Gastrocnemius medialis (tissue), 4 donors: ENCODE data around the gene WIZ. TPM values are rescaled to one million over a fixed set of nuclear protein-coding genes. Genes with fewer than 3 reads are reported as not detected.

Source experiments
- ATAC-seq, 2 donors: fragments of 150-250 bp; one replicate each; pipeline ENCODE4 v1.9.1; 2016
- DNase-seq, 2 donors: peaks; one replicate each; pipeline ENCODE4 v3.0.0-alpha.2; 2019
- H3K27ac ChIP-seq, 4 donors: fragments of 200-600 bp; sonication (generic); 1 replicate in 1 of 4; 2 replicates in 3 of 4; pipeline ENCODE4 v1.5.1; 2016 to 2018; ENCODE audit warnings: mild to moderate bottlenecking in 2 of 4, moderate library complexity in 1 of 4
- H3K27me3 ChIP-seq, 3 donors: fragments of 200-600 bp; sonication (generic) in 2 of 3; 1 replicate in 1 of 3; 2 replicates in 2 of 3; pipeline versions ENCODE4 v1.5.1 to v1.6.0; 2016 to 2019; ENCODE audit warnings: mild to moderate bottlenecking in 1 of 3, moderate library complexity in 1 of 3
- H3K36me3 ChIP-seq, 2 donors: fragments of 200-600 bp; sonication (generic) in 1 of 2; one replicate each; pipeline ENCODE4 v1.5.1; 2017 to 2018
- H3K4me1 ChIP-seq, 2 donors: fragments of 200-600 bp; sonication (generic) in 1 of 2; one replicate each; pipeline ENCODE4 v1.5.1; 2016 to 2017; ENCODE audit warnings: mild to moderate bottlenecking in 2 of 2
- H3K4me3 ChIP-seq, 4 donors: fragments of 200-600 bp; sonication (generic) in 3 of 4; 1 replicate in 1 of 4; 2 replicates in 3 of 4; pipeline ENCODE4 v1.5.1; 2016 to 2019; ENCODE audit warnings: mild to moderate bottlenecking in 2 of 4
- H3K9me3 ChIP-seq, 3 donors: fragments of 200-600 bp; sonication (generic) in 2 of 3; 1 replicate in 1 of 3; 2 replicates in 2 of 3; pipeline ENCODE4 v1.5.1; 2016 to 2019
- POLR2A ChIP-seq, 2 donors: fragments of 450-650 bp; IDR thresholded peaks; one replicate each; pipeline ENCODE4 v1.6.1; 2017; ENCODE audit warnings: antibody characterized with exemption in 2 of 2, mild to moderate bottlenecking in 2 of 2, moderate library complexity in 2 of 2
- in situ Hi-C, 4 donors: fragments of 200-750 bp; cut with MboI; loops; one replicate each; pipeline versions ENCODE4 v1.15.0 to v1.8.0; 2017; ENCODE audit warnings: low sequenced_read_pairs in 4 of 4
- intact Hi-C: fragments of 100-400 bp; cut with DNase I; formaldehyde crosslinking; loops from one replicate; pipeline ENCODE4 v1.15.1; 2023; ENCODE audit warnings: low total_unique reads
- total RNA-seq, 4 donors: library from RNA; depleted of rRNA; stranded (reverse); fragments of >200 nt; gene quantifications; one replicate each; pipeline versions ENCODE4 v1.1.0 to v1.2.3, GENCODE V29; 2016
- TF ChIP-seq, protein P1 (sequence below), 5 experiments: fragments of 450-650 bp in 3 of 5; fragments of 200-600 bp in 2 of 5; sonication (generic) in 2 of 5; IDR thresholded peaks in 4 of 5; conservative IDR thresholded peaks in 1 of 5; 1 replicate in 4 of 5; 2 replicates in 1 of 5; pipeline ENCODE4 v1.5.1; 2016 to 2019; ENCODE audit warnings: antibody characterized with exemption in 5 of 5, mild to moderate bottlenecking in 3 of 5, moderate library complexity in 3 of 5

Gene WIZ, protein sequence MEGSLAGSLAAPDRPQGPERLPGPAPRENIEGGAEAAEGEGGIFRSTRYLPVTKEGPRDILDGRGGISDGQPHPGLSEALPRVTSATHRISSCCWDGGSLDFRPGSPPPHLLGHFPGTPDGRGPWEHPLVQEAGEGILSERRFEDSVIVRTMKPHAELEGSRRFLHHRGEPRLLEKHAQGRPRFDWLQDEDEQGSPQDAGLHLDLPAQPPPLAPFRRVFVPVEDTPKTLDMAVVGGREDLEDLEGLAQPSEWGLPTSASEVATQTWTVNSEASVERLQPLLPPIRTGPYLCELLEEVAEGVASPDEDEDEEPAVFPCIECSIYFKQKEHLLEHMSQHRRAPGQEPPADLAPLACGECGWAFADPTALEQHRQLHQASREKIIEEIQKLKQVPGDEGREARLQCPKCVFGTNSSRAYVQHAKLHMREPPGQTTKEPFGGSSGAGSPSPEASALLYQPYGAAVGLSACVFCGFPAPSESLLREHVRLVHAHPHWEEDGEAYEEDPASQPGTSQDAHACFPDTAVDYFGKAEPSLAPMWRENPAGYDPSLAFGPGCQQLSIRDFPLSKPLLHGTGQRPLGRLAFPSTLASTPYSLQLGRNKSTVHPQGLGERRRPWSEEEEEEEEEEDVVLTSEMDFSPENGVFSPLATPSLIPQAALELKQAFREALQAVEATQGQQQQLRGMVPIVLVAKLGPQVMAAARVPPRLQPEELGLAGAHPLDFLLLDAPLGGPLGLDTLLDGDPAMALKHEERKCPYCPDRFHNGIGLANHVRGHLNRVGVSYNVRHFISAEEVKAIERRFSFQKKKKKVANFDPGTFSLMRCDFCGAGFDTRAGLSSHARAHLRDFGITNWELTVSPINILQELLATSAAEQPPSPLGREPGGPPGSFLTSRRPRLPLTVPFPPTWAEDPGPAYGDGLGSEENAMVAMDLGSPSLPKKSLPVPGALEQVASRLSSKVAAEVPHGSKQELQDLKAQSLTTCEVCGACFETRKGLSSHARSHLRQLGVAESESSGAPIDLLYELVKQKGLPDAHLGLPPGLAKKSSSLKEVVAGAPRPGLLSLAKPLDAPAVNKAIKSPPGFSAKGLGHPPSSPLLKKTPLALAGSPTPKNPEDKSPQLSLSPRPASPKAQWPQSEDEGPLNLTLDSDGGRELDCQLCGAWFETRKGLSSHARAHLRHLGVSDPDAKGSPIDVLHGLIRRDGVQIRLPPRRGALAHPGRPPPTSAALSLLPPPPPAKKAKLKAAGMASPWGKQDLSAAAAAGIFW (N-terminal part only)
- total RNA-seq: 10 to 100 TPM; 28.0 to 40.6 (median 32.5) TPM

DNA sequence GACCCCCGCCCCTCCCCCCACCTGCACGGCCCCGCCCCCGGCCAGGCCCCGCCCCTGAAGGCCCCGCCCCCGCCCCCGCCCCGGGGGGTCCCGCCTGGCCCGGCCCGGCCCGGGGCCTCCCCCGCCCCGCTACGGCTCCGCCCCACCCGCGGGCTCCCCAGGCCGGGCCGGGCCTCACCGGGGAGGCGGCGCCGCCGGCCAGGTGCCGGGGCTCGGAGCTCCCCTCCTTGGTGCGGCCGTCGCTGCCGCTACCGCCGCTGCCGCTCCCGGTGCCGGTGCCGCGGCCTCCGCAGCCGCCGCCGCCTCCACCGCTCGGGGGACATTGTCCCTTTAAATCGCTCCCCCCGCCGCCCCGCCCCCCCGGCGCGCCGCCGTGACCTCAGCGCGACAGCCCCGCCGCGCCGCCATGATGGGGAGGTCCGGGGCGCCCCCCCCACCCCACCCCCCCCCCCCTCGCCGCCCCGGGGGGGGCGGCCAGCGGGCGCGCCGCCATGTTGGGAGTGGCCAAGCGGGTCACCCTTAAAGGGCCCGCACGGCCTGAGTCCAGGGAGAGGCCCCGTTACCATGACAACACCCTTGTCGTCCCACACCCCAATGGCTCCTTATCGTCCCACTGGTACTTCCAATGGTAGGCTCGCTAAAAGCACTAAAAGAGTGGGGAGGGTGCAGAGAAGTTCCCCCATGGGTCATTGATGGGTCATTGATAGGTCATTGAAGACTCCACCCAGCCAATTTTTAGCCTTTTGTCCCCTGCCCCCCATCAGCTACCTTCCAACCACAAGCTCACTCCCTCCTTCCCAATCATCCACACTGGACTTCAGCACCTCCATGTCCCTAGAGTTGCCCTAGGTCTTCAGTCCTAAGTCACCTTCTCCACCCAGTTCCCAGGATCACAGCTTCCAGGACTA lies at the start of gene WIZ:
Gene WIZ (minus strand): TSS at position 337 of the 908 bp plus-strand sequence. CDS start 1,649 bp downstream, outside the sequence.
- Histone ChIP-seq H3K9me3 (no peaks in the 10 kb centered on the region), H3K4me1 (peaks cover 30% of the 10 kb centered on the region in 2 donors), H3K27me3 (peaks cover 0 to under 1% (median 0%) of the 10 kb centered on the region in 3 donors), H3K27ac (peak within 1 kb of the TSS; percentile 87 to 99 (median 98)), H3K4me3 (peak within 1 kb of the TSS; percentile 69 to 84 (median 79)), H3K36me3 (no peaks in the 10 kb centered on the region)
- intact Hi-C loops (loop anchor here (5.0 to 10.0 kb wide), 3 partner anchors 118 to 885 kb away; partner anchors contain the start of gene BRD4), in situ Hi-C loops (loop anchor here (10.0 to 25.0 kb wide), 3 partner anchors 105 to 188 kb away; no protein-coding TSS in a partner anchor)
- peak; percentile 64 to 67 for TF ChIP-seq POLR2A (IDR thresholded peaks at IDR 0.05)
- TF ChIP-seq, protein P1, sequence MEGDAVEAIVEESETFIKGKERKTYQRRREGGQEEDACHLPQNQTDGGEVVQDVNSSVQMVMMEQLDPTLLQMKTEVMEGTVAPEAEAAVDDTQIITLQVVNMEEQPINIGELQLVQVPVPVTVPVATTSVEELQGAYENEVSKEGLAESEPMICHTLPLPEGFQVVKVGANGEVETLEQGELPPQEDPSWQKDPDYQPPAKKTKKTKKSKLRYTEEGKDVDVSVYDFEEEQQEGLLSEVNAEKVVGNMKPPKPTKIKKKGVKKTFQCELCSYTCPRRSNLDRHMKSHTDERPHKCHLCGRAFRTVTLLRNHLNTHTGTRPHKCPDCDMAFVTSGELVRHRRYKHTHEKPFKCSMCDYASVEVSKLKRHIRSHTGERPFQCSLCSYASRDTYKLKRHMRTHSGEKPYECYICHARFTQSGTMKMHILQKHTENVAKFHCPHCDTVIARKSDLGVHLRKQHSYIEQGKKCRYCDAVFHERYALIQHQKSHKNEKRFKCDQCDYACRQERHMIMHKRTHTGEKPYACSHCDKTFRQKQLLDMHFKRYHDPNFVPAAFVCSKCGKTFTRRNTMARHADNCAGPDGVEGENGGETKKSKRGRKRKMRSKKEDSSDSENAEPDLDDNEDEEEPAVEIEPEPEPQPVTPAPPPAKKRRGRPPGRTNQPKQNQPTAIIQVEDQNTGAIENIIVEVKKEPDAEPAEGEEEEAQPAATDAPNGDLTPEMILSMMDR (IDR thresholded peaks at IDR 0.05 in 4 of 5, conservative IDR thresholded peaks at IDR 0.05 in 1 of 5): no peak
- peak; percentile 32 to 34 for ATAC-seq
- DNase-seq: peak; percentile 59 to 84

DNA sequence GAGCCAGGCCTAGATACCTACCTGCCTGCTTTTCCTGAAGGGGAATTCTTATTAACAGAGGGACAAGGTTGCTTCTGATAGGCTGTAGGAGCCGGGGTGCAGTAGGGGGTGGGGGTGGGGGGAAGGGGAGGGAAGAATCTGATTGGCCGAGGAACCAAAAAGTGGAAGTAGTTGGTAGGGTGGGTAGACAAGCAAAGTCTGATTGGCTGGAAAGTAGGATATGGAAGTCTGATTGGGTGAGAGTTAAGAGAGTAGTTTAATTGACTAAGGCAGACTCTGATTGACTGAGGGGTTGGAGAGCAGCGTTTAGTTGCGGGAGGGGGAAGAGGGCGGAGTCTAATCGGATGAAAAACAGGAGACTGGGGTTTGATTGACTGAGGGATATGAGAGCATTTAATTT lies 49.2 kb upstream of the WIZ start:
- Histone ChIP-seq H3K9me3 (no peaks in the 10 kb centered on the region), H3K27ac (no peak overlapping the region), H3K27me3 (peaks cover 0 to 5% (median 0%) of the 10 kb centered on the region in 3 donors), H3K36me3 (no peaks in the 10 kb centered on the region), H3K4me1 (peaks cover 3 to 6% of the 10 kb centered on the region in 2 donors), H3K4me3 (no peak overlapping the region)
- in situ Hi-C loops: no loop called here
- DNase-seq (no peak), ATAC-seq (no peak)
- TF ChIP-seq, protein P1 (IDR thresholded peaks at IDR 0.05 in 4 of 5, conservative IDR thresholded peaks at IDR 0.05 in 1 of 5): no peak
- no peak for TF ChIP-seq POLR2A (IDR thresholded peaks at IDR 0.05)
- intact Hi-C loops: no loop called here

DNA sequence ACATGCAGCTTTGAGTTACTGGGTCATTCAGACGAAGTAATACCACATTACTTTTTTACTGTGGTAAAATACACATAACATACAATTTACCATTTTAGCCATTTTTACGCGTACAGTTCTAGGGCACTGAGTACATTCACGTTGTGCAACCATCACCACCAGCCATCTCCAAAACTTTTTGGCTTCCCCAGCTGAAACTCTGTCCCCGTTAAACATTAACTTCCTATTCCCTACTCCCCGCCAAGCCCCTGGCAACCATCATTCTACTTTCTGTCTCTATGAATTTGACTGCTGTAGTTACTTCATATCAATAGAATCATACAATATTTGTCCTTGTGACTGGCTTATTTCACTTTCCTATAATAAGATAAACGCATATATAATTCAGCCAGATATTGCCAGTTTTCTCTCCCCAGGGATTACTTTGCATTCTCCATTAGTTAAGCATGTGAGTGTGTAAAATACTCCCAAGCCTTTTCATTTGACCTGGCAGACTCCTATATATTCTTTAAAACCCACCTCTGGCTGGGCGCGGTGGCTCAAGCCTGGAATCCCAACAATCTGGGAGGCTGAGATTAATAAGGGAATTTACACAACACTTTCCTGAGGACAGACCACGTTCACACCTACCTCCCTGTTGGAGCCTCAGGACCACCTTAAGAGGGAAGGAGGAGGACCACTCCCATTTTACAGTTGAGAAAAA lies 48.6 kb upstream of the WIZ start:
- Histone ChIP-seq H3K36me3 (no peaks in the 10 kb centered on the region), H3K27ac (no peak overlapping the region), H3K4me3 (no peak overlapping the region), H3K4me1 (peaks cover 3 to 6% of the 10 kb centered on the region in 2 donors), H3K27me3 (peaks cover 0 to 2% (median 0%) of the 10 kb centered on the region in 3 donors), H3K9me3 (no peaks in the 10 kb centered on the region)
- TF ChIP-seq POLR2A (IDR thresholded peaks at IDR 0.05): no peak
- TF ChIP-seq, protein P1 (IDR thresholded peaks at IDR 0.05 in 4 of 5, conservative IDR thresholded peaks at IDR 0.05 in 1 of 5): no peak
- intact Hi-C loops: no loop called here
- no peak for ATAC-seq
- DNase-seq: peak in 1 of 2 donors; percentile 28
- in situ Hi-C loops: no loop called here
